HG03103 (cell line): ENCODE measurements around the gene ZDHHC11.
"Not testable (repeated sequence)": the region's sequence is repeated elsewhere in the genome, so short reads cannot be mapped to it uniquely, and the experiment has no call there.

Experiments used
- ATAC-seq: cut with Tn5 transposase; IDR thresholded peaks from one replicate; pipeline ENCODE4 v1.9.1; 2021; ENCODE audit warnings: low read depth; ENCODE audit not compliant: unreplicated experiment

Gene ZDHHC11

DNA sequence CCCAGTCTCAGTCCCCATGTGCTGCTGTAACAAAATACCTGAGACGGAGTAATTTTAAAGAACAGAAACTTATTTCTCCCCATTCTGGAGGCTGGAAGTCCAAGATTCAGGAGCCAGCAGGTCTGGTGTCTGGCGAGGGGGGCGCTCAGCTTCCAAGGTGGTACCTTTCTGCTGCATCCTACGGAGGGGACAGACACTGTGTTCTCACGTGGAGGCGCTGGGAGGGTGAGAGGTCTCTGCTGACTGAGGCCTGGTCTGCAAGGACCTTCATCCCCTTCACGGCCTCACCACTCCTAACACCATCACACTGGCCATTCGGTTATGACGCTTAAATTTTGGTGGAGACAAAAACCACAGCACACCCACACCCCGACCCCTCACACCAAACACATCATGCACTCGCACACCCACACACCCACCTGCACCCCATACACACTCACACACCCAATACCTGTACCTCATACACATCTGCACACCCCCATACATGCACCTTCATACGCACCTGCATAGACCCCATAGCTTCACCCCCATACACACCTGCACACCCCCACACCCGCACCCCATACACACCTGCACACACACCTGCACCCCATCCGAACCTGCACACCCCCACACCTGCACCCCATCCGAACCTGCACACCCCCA is 9.8 kb upstream of the ZDHHC11 start:
- no peak for ATAC-seq

DNA sequence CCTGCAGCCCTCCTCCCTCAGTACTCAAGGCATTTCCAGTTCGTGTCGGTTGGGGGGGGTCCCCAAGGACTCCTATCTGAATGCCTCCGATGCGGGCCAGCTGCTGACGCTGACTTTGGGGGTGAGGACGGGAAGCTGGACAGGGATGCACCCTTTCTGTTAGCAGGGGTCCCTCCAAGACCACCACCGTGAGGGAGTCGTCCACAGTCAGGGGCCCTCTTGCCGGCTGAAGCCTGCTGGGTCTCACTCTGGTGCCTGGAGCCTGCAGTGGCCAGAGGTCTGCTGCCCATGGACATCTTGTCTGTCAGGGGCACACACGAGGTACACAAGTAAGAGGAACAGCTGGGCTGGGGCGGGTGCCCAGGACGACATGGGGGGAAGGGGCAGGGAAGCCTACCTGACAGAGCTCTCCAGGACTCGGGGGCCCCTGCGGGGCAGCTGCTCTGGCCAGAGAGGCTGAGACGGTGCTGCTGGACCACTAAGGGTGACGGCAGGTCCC is 9.1 kb upstream of the ZDHHC11 start:
- ATAC-seq = no peak

DNA sequence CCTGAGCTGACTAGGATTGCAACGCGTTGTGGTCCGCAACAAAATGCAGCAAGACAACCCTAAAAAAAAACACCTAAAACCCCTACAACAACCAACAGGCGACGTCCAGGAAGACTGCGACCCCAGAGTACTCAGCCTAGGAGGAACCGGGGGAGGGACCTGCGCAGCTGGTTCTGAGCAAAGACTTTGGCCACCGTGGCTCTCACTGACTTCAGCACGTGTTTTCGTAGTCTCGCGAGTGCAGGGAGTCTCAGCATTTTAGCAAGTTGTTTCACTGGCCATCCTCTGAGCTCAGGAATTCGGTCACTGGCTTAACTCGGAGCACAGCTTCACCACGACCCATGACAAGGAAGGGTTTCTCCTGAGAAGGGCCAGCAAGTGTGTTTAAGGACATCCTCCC is 8.6 kb upstream of the ZDHHC11 start:
- ATAC-seq = no peak

DNA sequence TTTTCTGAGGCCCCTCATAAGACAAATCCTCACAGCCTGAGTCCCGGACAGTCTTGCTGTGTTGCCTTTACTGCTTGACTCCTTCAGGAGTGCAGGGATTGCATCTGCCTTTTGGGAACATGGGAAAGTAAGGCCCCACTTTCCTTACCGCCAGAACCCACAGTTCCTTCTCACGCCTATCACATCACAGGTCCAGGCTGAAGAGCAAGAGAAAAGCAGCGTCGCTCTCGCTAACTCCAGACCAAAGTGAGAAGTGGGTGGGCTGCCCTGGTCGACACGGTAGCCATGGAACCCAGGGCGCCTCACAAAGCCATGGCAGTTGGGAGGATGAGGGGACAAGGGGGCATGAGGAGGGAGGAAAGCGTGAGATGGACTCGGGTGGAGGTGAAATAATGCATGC is 7.9 kb upstream of the ZDHHC11 start:
- ATAC-seq = no peak

DNA sequence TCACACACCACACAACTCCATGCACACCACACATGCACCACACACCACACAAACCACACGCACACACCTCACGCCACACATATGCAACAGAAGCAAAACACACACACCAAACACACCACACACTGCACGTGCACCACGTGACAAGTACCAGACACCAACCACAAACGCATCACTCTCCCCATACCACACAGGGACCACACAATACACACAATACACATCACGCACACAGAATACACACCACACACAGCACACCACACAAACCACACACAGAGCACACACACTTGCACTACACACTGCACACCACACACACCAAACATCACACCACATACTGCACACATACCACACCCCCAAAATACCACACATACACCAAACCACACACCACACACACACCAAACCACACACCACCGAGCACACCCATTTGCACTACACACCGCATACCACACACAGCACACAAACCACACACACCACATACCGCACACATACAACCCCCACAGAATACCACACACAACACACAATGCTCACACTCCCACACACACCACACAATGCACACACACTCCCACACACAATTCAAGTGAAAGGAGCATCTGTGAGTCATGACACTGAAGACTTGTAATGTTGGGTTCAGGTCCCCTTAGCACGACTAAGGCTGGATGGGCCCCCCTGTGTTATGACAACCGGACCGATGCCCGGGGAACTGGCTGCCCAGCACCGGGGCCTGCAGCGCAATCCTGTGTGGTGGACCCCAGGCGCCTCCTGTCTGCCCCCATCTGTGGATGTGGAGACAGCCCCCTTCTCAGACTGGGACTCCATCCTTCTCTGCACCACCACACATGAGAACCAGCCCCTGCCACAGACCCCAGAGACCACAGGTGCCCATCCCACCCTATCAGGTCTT is 6.0 kb upstream of the ZDHHC11 start:
- ATAC-seq = no peak

DNA sequence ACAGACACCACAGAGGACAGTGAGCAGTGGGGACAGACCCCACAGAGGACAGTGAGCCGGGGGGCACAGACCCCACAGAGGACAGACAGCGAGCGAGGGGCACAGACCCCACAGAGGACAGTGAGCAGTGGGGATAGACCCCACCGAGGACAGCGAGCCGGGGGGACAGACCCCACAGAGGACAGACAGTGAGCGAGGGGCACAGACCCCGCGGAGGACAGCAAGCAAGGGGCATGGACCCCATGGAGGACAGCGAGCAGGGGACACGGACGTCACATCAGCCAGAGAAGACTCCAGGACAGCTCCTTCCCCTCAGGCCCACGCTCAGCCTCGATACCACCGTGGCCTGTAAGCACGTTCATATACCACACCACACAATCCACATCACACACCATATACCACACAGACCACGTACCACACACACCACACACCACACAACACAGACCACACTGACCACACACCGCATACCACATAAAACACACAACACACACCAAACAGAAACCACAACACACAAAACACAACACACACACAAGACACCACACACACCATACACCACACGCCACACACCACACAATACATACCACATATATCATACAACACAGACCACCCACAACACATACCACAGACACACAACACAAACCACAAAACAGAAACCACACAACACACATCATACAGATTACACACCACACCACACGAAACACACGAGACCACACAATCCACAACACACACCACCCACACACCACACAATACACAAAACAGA is 5.2 kb upstream of the ZDHHC11 start:
- no peak for ATAC-seq

DNA sequence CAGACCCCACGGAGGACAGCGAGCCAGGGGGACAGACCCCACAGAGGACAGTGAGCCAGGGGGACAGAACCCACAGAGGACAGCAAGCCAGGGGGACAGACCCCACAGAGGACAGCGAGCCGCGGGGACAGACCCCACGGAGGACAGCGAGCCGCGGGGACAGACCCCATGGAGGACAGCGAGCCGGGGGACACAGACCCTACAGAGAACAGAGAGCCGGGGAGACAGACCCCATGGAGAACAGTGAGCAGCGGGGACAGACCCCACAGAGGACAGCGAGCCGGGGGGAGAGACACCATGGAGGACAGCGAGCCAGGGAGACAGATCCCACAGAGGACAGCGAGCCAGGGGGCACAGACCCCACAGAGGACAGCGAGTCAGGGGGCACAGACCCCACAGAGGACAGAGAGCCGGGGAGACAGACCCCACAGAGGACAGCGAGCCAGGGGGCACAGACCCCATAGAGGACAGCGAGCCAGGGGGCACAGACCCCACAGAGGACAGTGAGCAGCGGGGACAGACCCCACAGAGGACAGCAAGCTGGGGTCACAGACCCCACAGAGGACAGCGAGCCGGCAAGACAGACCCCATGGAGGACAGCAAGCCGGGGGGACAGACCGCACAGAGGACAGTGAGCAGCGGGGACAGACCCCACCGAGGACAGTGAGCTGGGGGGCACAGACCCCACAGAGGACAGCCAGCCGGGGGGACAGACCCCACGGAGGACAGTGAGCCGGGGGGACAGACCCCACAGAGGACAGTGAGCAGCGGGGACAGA is 4.4 kb upstream of the ZDHHC11 start:
- no peak for ATAC-seq

DNA sequence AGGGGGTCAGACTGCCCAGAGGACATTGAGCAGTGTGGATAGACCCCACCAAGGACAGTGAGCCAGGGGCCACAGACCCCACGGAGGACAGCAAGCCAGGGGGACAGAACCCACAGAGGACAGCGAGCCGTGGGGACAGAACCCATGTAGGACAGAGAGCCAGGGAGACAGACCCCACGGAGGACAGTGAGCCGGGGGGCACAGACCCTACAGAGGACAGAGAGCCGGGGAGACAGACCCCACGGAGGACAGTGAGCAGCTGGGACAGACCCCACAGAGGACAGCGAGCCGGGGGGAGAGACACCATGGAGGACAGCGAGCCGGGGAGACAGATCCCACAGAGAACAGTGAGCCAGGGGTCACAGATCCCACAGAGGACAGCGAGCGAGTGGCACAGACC is 3.4 kb upstream of the ZDHHC11 start:
- ATAC-seq = no peak

DNA sequence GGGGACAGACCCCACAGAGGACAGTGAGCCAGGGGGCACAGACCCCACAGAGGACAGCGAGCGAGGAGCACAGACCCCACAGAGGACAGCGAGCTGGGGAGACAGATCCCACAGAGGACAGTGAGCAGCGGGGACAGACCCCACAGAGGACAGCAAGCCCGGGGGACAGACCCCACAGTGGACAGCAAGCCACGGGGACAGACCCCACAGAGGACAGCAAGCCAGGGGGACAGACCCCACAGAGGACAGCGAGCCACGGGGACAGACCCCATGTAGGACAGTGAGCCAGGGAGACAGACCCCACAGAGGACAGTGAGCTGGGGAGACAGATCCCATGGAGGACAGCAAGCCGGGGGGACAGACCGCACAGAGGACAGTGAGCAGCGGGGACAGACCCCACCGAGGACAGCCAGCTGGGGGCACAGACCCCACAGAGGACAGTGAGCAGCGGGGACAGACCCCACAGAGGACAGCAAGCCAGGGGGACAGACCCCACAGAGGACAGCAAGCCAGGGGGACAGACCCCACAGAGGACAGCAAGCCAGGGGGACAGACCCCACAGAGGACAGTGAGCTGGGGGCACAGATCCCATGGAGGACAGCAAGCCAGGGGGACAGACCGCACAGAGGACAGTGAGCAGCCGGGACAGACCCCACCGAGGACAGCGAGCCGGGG is 2.8 kb upstream of the ZDHHC11 start:
- ATAC-seq = not testable (repeated sequence)

DNA sequence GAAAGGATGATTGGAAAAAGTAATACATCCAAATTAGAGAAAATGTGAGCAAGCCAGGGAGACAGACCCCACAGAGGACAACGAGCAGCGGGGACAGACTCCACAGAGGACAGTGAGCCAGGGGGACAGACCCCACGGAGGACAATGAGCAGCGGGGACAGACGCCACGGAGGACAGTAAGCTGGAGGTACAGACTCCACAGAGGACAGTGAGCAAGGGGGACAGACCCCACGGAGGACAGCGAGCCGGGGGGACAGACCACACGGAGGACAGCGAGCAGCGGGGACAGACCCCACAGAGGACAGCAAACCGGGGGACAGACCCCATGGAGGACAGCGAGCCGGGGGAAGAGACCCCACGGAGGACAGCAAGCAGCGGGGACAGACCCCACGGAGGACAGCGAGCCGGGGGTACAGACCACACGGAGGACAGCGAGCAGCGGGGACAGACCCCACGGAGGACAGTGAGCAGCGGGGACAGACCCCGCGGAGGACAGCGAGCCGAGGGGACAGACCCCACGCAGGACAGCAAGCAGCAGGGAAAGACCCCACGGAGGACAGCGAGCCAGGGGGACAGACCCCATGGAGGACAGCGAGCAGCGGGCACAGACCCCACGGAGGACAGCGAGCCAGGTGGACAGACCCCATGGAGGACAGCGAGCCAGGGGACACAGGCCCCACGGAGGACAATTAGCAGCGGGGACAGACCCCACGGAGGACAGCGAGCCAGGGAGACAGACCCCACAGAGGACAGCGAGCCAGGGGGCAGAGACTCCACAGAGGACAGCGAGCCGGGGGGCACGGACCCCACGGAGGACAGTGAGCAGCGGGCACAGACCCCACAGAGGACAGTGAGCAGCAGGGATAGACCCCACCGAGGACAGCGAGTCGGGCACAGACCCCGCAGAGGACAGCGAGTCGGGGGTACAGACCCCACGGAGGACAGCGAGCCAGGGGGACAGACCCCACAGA is 1.9 kb upstream of the ZDHHC11 start:
- ATAC-seq = no peak

DNA sequence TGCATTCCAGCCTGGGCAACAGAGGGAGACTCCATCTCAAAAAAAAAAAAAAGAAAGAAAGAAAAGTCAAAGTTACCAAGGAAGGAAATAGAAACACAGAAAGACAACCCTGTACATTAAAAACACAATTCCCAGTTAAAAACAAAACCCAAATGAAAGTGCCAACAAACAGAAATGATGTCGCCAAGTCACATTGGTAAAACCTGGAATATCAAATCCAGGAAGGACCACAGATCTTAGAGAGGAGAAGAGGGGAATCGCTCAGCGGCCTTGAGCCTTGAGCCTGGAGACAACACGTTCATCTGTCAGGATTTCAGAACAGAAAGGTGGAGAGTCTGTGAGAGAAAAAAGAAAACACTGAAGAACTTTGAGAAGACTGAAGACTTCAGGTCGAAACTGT is 1.2 kb upstream of the ZDHHC11 start:
- ATAC-seq = no peak

DNA sequence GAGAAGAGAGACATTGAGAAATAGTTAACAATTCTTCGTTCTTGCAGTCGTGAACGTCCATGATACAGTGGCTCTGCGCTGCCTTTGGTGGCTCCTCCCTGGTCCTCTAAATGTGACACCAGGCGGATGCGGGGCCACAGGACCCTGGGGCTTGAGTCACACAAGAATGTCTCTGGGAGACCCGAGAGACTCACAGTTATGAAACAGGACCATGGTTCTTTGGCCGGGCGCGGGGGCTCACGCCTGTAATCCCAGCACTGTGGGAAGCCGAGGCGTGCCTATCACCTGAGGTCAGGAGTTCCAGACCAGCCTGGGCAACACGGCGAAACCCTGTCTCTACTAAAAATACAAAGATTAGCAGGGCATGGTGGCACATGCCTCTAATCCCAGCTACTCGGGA is 767 bp upstream of the ZDHHC11 start:
- ATAC-seq = no peak

DNA sequence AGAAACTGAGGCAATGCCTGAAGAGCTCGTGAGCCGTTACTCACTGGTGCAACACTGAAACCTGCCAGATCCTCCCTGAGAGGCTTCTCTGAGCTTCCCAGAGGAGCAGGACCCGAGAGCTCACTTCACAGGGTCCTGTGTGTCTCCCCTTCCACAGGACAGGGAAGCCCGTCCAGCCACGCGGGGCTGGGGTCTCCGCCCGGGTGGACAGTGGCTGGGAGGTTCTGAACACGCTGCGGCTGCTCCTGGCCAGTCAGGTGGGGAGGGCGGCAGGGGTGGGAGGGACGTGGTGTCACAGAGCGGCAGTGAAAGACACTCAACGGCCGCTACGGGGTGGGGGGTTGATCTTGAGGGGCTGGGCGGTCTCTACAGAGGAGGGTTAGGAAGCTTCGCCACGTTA is 290 bp upstream of the ZDHHC11 start:
- ATAC-seq = no peak

DNA sequence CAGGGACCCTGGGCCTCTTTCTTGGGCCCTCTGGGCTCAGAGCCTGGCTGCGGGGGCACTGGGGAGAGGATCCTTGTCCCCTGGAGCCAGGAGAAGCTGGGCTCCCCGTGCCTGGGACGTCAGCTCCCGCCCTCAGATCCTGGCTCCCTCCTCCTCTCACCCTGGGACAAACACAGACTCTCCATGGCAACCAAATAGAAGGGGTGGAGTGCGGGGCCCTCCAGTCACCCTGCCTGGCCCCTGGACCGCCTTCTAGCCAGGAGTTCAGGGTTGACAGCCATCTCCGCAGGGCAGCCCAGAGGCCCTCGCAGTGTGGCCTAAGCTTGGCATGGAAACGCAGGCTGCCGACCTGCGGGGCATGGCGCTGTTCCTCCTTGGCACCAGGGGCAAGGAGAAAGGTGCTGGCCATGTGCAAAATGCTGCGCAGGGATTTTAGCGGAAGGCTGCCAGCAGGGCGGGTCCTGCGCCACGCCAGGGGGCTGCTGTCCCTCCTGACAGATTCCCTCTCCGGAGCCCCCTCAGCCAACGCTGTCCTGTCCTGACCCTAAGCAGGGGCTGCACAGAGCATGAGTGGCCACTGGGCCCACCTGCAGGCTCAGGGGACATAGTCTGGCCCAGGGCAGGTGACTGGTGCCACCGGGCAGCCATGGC is 1.0 kb downstream of the ZDHHC11 start:
- no peak for ATAC-seq

DNA sequence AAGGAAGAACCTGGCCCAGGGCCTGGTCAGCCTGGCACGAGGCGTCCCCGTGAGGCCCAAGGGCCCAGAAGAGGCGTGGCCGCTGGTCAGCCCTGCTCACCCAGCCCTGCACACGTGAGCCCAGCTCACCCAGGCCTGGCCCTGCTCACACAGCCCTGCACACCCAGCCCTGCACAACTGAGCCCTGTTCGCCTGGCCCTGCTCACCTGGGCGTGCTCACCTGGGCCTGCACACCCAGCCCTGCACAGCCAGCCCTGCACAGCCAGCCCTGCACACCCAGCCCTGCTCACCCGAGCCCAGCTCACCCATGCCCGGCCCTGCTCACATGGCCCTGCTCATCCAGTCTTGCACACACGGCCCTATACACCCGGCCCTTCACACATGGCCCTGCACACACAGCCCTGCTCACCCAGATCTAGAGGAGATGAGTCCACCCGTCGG is 2.1 kb downstream of the ZDHHC11 start:
- ATAC-seq = no peak

DNA sequence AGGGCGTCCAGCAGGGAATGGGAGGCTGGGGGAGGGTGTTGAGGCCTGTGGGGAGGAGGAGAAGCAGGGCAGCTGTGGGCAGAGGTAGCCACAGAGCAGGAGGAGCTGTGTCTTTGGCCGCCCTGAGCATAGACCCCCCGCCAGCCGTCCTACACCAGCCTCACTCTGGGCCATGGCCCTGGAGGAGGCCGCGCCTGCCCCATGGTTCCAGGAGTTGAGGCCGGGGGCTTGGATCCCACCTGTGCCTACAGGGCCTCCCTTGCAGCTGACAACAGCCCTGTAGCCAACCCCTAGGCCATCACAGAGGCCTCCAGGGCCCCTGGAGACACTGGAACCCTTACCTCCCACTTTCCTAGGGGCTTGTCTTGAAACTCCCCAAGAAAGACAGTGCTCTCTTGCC is 3.0 kb downstream of the ZDHHC11 start:
- ATAC-seq = not testable (repeated sequence)

DNA sequence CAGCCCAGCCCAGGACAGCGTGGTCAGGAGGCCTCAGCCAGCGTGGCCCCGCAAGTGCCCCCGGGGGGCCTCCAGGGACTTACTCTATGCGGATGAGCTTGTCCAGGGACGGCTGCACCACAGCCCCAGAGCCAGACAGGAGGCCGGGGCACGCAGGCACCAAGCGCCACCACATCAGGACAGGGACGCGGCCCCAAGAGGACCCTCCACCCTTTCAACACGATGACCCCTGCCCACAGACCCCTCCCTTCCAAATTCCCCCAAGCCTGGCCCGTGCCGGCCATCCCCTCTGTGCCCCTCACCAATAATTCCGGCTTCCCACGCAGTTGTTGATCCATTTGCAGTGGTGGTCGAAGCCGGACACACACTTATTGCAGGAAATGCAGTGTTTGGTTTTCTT is 3.6 kb downstream of the ZDHHC11 start:
- not testable (repeated sequence) for ATAC-seq

DNA sequence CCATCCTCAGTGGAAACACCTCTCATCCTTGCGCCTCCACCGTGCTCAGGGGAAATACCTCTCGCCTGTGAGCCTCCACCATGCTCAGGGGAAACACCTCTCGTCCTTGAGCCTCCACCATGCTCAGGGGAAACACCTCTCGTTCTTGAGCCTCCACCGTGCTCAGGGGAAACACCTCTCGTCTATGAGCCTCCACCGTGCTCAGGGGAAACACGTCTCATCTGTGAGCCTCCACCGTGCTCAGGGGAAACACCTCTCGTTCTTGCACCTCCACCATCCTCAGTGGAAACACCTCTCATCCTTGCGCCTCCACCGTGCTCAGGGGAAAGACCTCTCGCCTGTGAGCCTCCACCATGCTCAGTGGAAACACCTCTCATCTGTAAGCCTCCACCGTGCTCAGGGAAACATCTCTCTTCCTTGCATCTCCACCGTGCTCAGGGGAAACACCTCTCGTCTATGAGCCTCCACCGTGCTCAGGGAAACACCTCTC is 4.1 kb downstream of the ZDHHC11 start:
- ATAC-seq = not testable (repeated sequence)
